A673 (cell line): ENCODE results near the gene IQUB. TPM values are rescaled to one million over a fixed set of nuclear protein-coding genes. Genes with fewer than 3 reads are reported as not detected.

ENCODE experiments used
- BruUV-seq: library from RNA; stranded (reverse); fragments of 400-500 nt; replicated peaks from 2 replicates; lab custom pipeline; 2021; lab: Mats Ljungman, UMichigan
- CTCF ChIA-PET: fragments of 300-600 bp; sonication (Branson Sonifier 250); formaldehyde crosslinking; loops from one replicate; lab custom pipeline; 2022; ENCODE audit warnings: antibody characterized with exemption; lab: Charles Lee
- POLR2A ChIA-PET: fragments of 300-600 bp; sonication (Branson Sonifier 250); formaldehyde crosslinking; loops from one replicate; lab custom pipeline; 2022; ENCODE audit warnings: antibody characterized with exemption; ENCODE audit not compliant: low non-redundant PET; lab: Charles Lee
- DNase-seq: peaks from one replicate; pipeline ENCODE4 v3.0.0-alpha.2; 2015; ENCODE audit warnings: low spot score
- H3K27ac ChIP-seq: fragments of 200-600 bp; sonication (generic); 2 replicates; pipeline ENCODE4 v1.5.1; 2016; ENCODE audit warnings: mixed run types, low read depth, mild to moderate bottlenecking, mixed read lengths, antibody characterized with exemption, low read length; ENCODE audit not compliant: poor library complexity, severe bottlenecking
- H3K27me3 ChIP-seq: fragments of 200-600 bp; sonication (generic); replicated peaks from 2 replicates; pipeline ENCODE4 v1.6.1; 2017; ENCODE audit warnings: mixed run types, low read depth, mild to moderate bottlenecking, mixed read lengths, antibody characterized with exemption, low read length; ENCODE audit not compliant: insufficient read depth, poor library complexity
- H3K36me3 ChIP-seq: fragments of 200-600 bp; sonication (generic); 2 replicates; pipeline ENCODE4 v1.6.1; 2016; ENCODE audit warnings: mixed run types, mild to moderate bottlenecking, mixed read lengths, antibody characterized with exemption, low read length; ENCODE audit not compliant: insufficient read depth, poor library complexity, severe bottlenecking
- H3K4me1 ChIP-seq: fragments of 200-600 bp; sonication (generic); 2 replicates; pipeline ENCODE4 v1.6.1; 2017; ENCODE audit warnings: mixed run types, mild to moderate bottlenecking, mixed read lengths, antibody characterized with exemption, low read length; ENCODE audit not compliant: insufficient read depth, poor library complexity, severe bottlenecking
- H3K4me3 ChIP-seq: fragments of 200-600 bp; sonication (generic); 2 replicates; pipeline ENCODE4 v1.5.1; 2016; ENCODE audit warnings: low read depth, mixed run types, mild to moderate bottlenecking, mixed read lengths, low read length; ENCODE audit not compliant: poor library complexity, severe bottlenecking
- H3K9me3 ChIP-seq: fragments of 200-600 bp; sonication (generic); 2 replicates; pipeline ENCODE4 v1.6.1; 2016; ENCODE audit warnings: mixed run types, low read depth, mild to moderate bottlenecking, mixed read lengths, antibody characterized with exemption, low read length; ENCODE audit not compliant: poor library complexity, severe bottlenecking
- EZH2 ChIP-seq: fragments of 200-600 bp; sonication (generic); IDR thresholded peaks from 2 replicates; pipeline ENCODE4 v1.6.1; 2017; ENCODE audit warnings: borderline replicate concordance, low read depth, mild to moderate bottlenecking, mixed read lengths, antibody characterized with exemption, low read length; ENCODE audit not compliant: poor library complexity, severe bottlenecking
- intact Hi-C: fragments of 100-400 bp; cut with micrococcal nuclease; formaldehyde crosslinking; loops from one replicate; pipeline ENCODE4 v1.10.0; 2022; ENCODE audit not compliant: unreplicated experiment
- total RNA-seq: library from RNA; stranded (reverse); gene quantifications from 2 replicates; pipeline ENCODE4 v1.2.3, GENCODE V29; 2021
- TF ChIP-seq, protein P1 (sequence below): fragments of 300-800, 200-600 bp; sonication (generic); conservative IDR thresholded peaks from 2 replicates; pipeline ENCODE4 v1.5.1; 2017; ENCODE audit warnings: low read depth, mild to moderate bottlenecking, antibody characterized with exemption, low read length, moderate library complexity, mixed read lengths

The IQUB gene
- total RNA-seq, 1 experiment from 2014 or later, result 0.62 TPM

DNA sequence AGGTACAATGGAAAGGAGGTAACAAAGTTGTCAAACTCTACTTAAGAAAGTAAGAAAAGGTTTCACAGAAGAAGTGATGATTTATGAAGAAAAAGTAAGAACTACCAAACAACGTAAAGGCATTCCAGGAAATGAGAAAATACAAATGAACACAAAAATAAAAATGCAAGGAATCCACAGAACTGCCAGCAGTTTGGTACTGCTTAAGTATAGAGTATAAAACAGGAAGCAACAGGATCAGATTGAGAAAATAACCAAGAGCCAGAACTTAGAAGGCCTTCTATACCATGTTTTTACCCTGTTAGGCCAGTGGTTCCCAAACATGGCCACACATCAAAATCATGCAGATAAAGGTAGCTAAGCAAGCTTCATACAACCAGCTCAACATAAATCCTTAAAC, 14.0 kb upstream of the IQUB start:
- intact Hi-C loops, result no loop called here
- ChIA-PET CTCF (no interaction called here), POLR2A (no interaction called here)
- no peak overlapping the region for H3K4me3 ChIP-seq
- H3K36me3 ChIP-seq, result peaks cover 29% of the 10 kb centered on the region
- H3K27me3 ChIP-seq, result no peaks in the 10 kb centered on the region
- no TSS peak for BruUV-seq
- no peaks in the 10 kb centered on the region for H3K9me3 ChIP-seq
- peaks cover 12% of the 10 kb centered on the region for H3K4me1 ChIP-seq
- DNase-seq, result no peak
- H3K27ac ChIP-seq, result no peak overlapping the region
- no peak for TF ChIP-seq EZH2
- TF ChIP-seq, protein P1, sequence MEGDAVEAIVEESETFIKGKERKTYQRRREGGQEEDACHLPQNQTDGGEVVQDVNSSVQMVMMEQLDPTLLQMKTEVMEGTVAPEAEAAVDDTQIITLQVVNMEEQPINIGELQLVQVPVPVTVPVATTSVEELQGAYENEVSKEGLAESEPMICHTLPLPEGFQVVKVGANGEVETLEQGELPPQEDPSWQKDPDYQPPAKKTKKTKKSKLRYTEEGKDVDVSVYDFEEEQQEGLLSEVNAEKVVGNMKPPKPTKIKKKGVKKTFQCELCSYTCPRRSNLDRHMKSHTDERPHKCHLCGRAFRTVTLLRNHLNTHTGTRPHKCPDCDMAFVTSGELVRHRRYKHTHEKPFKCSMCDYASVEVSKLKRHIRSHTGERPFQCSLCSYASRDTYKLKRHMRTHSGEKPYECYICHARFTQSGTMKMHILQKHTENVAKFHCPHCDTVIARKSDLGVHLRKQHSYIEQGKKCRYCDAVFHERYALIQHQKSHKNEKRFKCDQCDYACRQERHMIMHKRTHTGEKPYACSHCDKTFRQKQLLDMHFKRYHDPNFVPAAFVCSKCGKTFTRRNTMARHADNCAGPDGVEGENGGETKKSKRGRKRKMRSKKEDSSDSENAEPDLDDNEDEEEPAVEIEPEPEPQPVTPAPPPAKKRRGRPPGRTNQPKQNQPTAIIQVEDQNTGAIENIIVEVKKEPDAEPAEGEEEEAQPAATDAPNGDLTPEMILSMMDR, result no peak

DNA sequence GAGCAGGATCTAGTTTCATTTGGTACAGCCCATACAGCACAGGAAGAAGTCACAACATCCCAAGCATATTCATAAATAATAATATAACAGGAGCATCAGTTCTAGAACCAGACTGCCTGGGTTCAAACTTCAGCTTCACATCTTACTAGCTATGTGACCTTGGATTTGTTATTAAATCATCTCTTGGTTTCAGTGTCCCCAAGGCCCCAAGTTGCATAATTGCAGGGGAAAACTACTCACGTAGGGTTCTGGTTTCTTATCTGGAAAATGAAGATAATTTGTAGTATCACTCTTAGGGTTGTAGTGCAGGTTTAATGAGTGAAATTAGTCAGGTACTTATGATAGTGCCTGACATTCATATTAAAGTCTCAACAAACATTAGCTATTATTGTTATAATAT, 5.5 kb upstream of the IQUB start:
- CTCF ChIA-PET, result no interaction called here
- Histone ChIP-seq H3K27ac (no peak overlapping the region), H3K4me1 (peaks cover 27% of the 10 kb centered on the region), H3K36me3 (peaks cover 11% of the 10 kb centered on the region), H3K9me3 (no peaks in the 10 kb centered on the region), H3K27me3 (no peaks in the 10 kb centered on the region), H3K4me3 (no peak overlapping the region)
- no TSS peak for BruUV-seq
- no peak for DNase-seq
- intact Hi-C loops, result loop anchor here (2.0 kb wide), 1 partner anchor 17 kb away; the partner anchor contains the start of gene NDUFA5
- POLR2A ChIA-PET, result no interaction called here
- TF ChIP-seq EZH2, result no peak
- TF ChIP-seq, protein P1, result no peak

DNA sequence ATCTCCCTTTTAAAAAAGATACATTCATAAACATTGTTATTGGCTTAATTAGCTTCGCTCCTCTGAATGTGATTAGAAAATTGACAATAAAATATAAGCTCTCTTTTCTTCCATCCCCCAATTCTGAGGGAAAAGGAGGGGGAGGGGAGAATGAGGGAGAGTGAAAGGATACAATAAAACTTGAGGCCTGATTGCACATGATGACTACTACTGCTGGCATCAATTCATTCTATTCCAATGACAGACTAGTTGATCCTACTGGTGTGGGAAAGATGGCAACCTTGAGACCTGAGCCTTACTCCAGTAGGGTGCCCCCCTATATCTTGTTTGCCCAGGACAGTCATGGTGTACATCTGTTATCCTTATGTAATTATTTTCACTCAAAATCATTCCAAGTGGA, 4.5 kb upstream of the IQUB start:
- peaks cover 31% of the 10 kb centered on the region for H3K4me1 ChIP-seq
- no peak for TF ChIP-seq EZH2
- TF ChIP-seq, protein P1, result no peak
- no TSS peak for BruUV-seq
- no peaks in the 10 kb centered on the region for H3K9me3 ChIP-seq
- H3K27ac ChIP-seq, result peak overlapping the region; percentile 63
- CTCF ChIA-PET, result no interaction called here
- no peak overlapping the region for H3K4me3 ChIP-seq
- H3K27me3 ChIP-seq, result no peaks in the 10 kb centered on the region
- intact Hi-C loops, result loop anchor here (2.0 kb wide), 1 partner anchor 18 kb away; the partner anchor contains the start of gene NDUFA5
- peak; percentile 19 for DNase-seq
- peaks cover 10% of the 10 kb centered on the region for H3K36me3 ChIP-seq
- POLR2A ChIA-PET, result no interaction called here
